HG02943 (cell line): ENCODE measurements around the gene DYNLT2B.
"Not testable (repeated sequence)": the region's sequence is repeated elsewhere in the genome, so short reads cannot be mapped to it uniquely, and the experiment has no call there.

Experiments
- ATAC-seq: cut with Tn5 transposase; IDR thresholded peaks from one replicate; pipeline ENCODE4 v1.9.1; 2021; ENCODE audit warnings: mild to moderate bottlenecking, low read depth, moderate library complexity; ENCODE audit not compliant: unreplicated experiment

Gene DYNLT2B

GRCh38 chr3:196327405-196327804 lies 9.4 kb upstream of the DYNLT2B start:
- ATAC-seq, result no peak

- no peak for ATAC-seq
Observed at GRCh38 chr3:196326936-196327335, 8.9 kb upstream of the DYNLT2B start.

- ATAC-seq, result no peak
Observed at GRCh38 chr3:196323691-196324090, 5.7 kb upstream of the DYNLT2B start.

- ATAC-seq, result no peak
Observed at GRCh38 chr3:196323016-196323415, 5.0 kb upstream of the DYNLT2B start.

GRCh38 chr3:196321162-196321561 lies 3.1 kb upstream of the DYNLT2B start:
- ATAC-seq, result no peak

GRCh38 chr3:196320137-196320536 lies 2.1 kb upstream of the DYNLT2B start:
- ATAC-seq, result no peak

GRCh38 chr3:196316799-196317686 lies 997 bp downstream of the DYNLT2B start:
- not testable (repeated sequence) for ATAC-seq

- no peak for ATAC-seq
Observed at GRCh38 chr3:196315821-196316220, 2.2 kb downstream of the DYNLT2B start.

GRCh38 chr3:196314597-196314996 lies 3.4 kb downstream of the DYNLT2B start:
- ATAC-seq, result no peak

- not testable (repeated sequence) for ATAC-seq
Observed at GRCh38 chr3:196314086-196314485, 4.0 kb downstream of the DYNLT2B start.

- not testable (repeated sequence) for ATAC-seq
Observed at GRCh38 chr3:196302960-196303359, 15.1 kb downstream of the DYNLT2B start.

- ATAC-seq, result not testable (repeated sequence)
Observed at GRCh38 chr3:196302551-196302950, 15.5 kb downstream of the DYNLT2B start.

GRCh38 chr3:196298521-196298920 lies 19.5 kb downstream of the DYNLT2B start:
- ATAC-seq, result no peak

- ATAC-seq, result no peak
Observed at GRCh38 chr3:196292286-196292923, 25.6 kb downstream of the DYNLT2B start.

GRCh38 chr3:196288141-196288460 lies 29.9 kb downstream of the DYNLT2B start:
- no peak for ATAC-seq

- ATAC-seq, result peak; percentile 87
Observed at GRCh38 chr3:196287440-196288140, 30.4 kb downstream of the DYNLT2B start, which contains the start of gene PCYT1A. Gene PCYT1A, minus strand, starts transcription at chr3:196287726. Its CDS starts 17,195 bp downstream, at chr3:196270531.

GRCh38 chr3:196287090-196287439 lies 31.0 kb downstream of the DYNLT2B start:
- ATAC-seq, result peak; percentile 31

GRCh38 chr3:196284396-196284795 lies 33.6 kb downstream of the DYNLT2B start:
- no peak for ATAC-seq

GRCh38 chr3:196281962-196282361 lies 36.1 kb downstream of the DYNLT2B start:
- no peak for ATAC-seq

GRCh38 chr3:196280689-196281440 lies 37.2 kb downstream of the DYNLT2B start:
- ATAC-seq, result no peak

GRCh38 chr3:196275126-196275525 lies 42.9 kb downstream of the DYNLT2B start:
- ATAC-seq, result no peak
